ENCODE results near the gene UNC119. TPM values are rescaled to one million over a fixed set of nuclear protein-coding genes. Genes with fewer than 3 reads are reported as not detected.
A peak's percentile ranks its signal among the peaks of the same experiment; 100 is the strongest.

UNC119 gene
- total RNA-seq, 1 donor: 23.2 TPM

- H3K36me3 ChIP-seq (ENCODE audit: insufficient read depth, low read length): no peaks in the 10 kb centered on the region
- H2AFZ ChIP-seq (ENCODE audit: low read length): no peak overlapping the region
- no peaks in the 10 kb centered on the region for H4K20me1 ChIP-seq (ENCODE audit: insufficient read depth, low read length)
- H3K27me3 ChIP-seq (ENCODE audit: insufficient read depth, low read length): peaks cover 61% of the 10 kb centered on the region
- peak; percentile 90 for DNase-seq (ENCODE audit: insufficient read length, low spot score, missing footprints)
- H3K4me3 ChIP-seq (ENCODE audit: insufficient read depth, low read length): no peak overlapping the region
- H3K27ac ChIP-seq (ENCODE audit: low read depth, low read length): no peak overlapping the region
- H3K79me2 ChIP-seq (ENCODE audit: insufficient read depth, low read length): no peaks in the 10 kb centered on the region
- no peak overlapping the region for H3K4me2 ChIP-seq (ENCODE audit: insufficient read depth, low read length)
- H3K9me3 ChIP-seq (ENCODE audit: low read depth, low read length): no peaks in the 10 kb centered on the region
- no peak for TF ChIP-seq CTCF (IDR thresholded peaks at IDR 0.05; ENCODE audit: extremely low read depth, low read depth, low read length)
- no peaks in the 10 kb centered on the region for H3K4me1 ChIP-seq (ENCODE audit: insufficient read depth, low read length)
Measured at GRCh38 chr17:28507567-28508203, 44.7 kb downstream of the UNC119 start.

GRCh38 chr17:28506763-28507487 lies 45.5 kb downstream of the UNC119 start:
- H3K4me1 ChIP-seq (ENCODE audit: insufficient read depth, low read length): no peaks in the 10 kb centered on the region
- H3K4me2 ChIP-seq (ENCODE audit: insufficient read depth, low read length): no peak overlapping the region
- peak; percentile 62 for DNase-seq (ENCODE audit: insufficient read length, low spot score, missing footprints)
- no peaks in the 10 kb centered on the region for H3K9me3 ChIP-seq (ENCODE audit: low read depth, low read length)
- H2AFZ ChIP-seq (ENCODE audit: low read length): no peak overlapping the region
- no peak for TF ChIP-seq CTCF (IDR thresholded peaks at IDR 0.05; ENCODE audit: extremely low read depth, low read depth, low read length)
- H3K36me3 ChIP-seq (ENCODE audit: insufficient read depth, low read length): no peaks in the 10 kb centered on the region
- H3K4me3 ChIP-seq (ENCODE audit: insufficient read depth, low read length): no peak overlapping the region
- no peak overlapping the region for H3K27ac ChIP-seq (ENCODE audit: low read depth, low read length)
- peaks cover 66% of the 10 kb centered on the region for H3K27me3 ChIP-seq (ENCODE audit: insufficient read depth, low read length)
- no peaks in the 10 kb centered on the region for H4K20me1 ChIP-seq (ENCODE audit: insufficient read depth, low read length)
- no peaks in the 10 kb centered on the region for H3K79me2 ChIP-seq (ENCODE audit: insufficient read depth, low read length)

GRCh38 chr17:28505986-28506665 lies 46.3 kb downstream of the UNC119 start, which contains the start of gene FOXN1:
Gene FOXN1 (plus strand): TSS chr17:28506348. CDS start chr17:28523970, 17,622 bp downstream.
- Histone ChIP-seq H3K27me3 (ENCODE audit: insufficient read depth, low read length) (peaks cover 67% of the 10 kb centered on the region), H3K9me3 (ENCODE audit: low read depth, low read length) (no peaks in the 10 kb centered on the region), H3K4me1 (ENCODE audit: insufficient read depth, low read length) (no peaks in the 10 kb centered on the region), H4K20me1 (ENCODE audit: insufficient read depth, low read length) (no peaks in the 10 kb centered on the region), H3K4me3 (ENCODE audit: insufficient read depth, low read length) (no peak within 1 kb of the TSS), H3K4me2 (ENCODE audit: insufficient read depth, low read length) (no peak within 1 kb of the TSS), H3K27ac (ENCODE audit: low read depth, low read length) (no peak within 1 kb of the TSS), H3K79me2 (ENCODE audit: insufficient read depth, low read length) (no peaks in the 10 kb centered on the region), H3K36me3 (ENCODE audit: insufficient read depth, low read length) (no peaks in the 10 kb centered on the region), H2AFZ (ENCODE audit: low read length) (no peak within 1 kb of the TSS)
- peak; percentile 76 for DNase-seq (ENCODE audit: insufficient read length, low spot score, missing footprints)
- TF ChIP-seq CTCF (IDR thresholded peaks at IDR 0.05; ENCODE audit: extremely low read depth, low read depth, low read length): no peak

- Histone ChIP-seq H3K27me3 (ENCODE audit: insufficient read depth, low read length) (peaks cover 52% of the 10 kb centered on the region), H3K4me3 (ENCODE audit: insufficient read depth, low read length) (no peak overlapping the region)
- TF ChIP-seq CTCF (IDR thresholded peaks at IDR 0.05; ENCODE audit: extremely low read depth, low read depth, low read length): no peak
Measured at GRCh38 chr17:28503420-28503819, 49.0 kb downstream of the UNC119 start.

More at GRCh38 chr17:28503420-28503819, 49.0 kb downstream of the UNC119 start:
- Histone ChIP-seq H3K79me2 (ENCODE audit: insufficient read depth, low read length) (no peaks in the 10 kb centered on the region), H2AFZ (ENCODE audit: low read length) (no peak overlapping the region), H4K20me1 (ENCODE audit: insufficient read depth, low read length) (no peaks in the 10 kb centered on the region), H3K36me3 (ENCODE audit: insufficient read depth, low read length) (no peaks in the 10 kb centered on the region), H3K27ac (ENCODE audit: low read depth, low read length) (no peak overlapping the region), H3K9me3 (ENCODE audit: low read depth, low read length) (no peaks in the 10 kb centered on the region), H3K4me1 (ENCODE audit: insufficient read depth, low read length) (no peaks in the 10 kb centered on the region), H3K4me2 (ENCODE audit: insufficient read depth, low read length) (no peak overlapping the region)
- peak; percentile 50 for DNase-seq (ENCODE audit: insufficient read length, low spot score, missing footprints)
